Panc1 (cell line): Measurements from ENCODE around the gene CPD. TPM values are rescaled to one million over a fixed set of nuclear protein-coding genes. Genes with fewer than 3 reads are reported as not detected.
"Not testable (repeated sequence)": the region's sequence is repeated elsewhere in the genome, so short reads cannot be mapped to it uniquely, and the experiment has no call there.

Experiments used
- ATAC-seq: fragments of 200-7000 bp; cut with Tn5 transposase; 2 replicates; pipeline ENCODE4 v1.9.1; 2020; ENCODE audit warnings: mild to moderate bottlenecking, moderate library complexity
- BruUV-seq: library from RNA; stranded (reverse); fragments of 400-500 nt; replicated peaks from 2 replicates; lab custom pipeline; 2021; lab: Mats Ljungman, UMichigan
- CTCF ChIA-PET: fragments of 300-600 bp; sonication (Branson Sonifier 250); formaldehyde crosslinking; loops from one replicate; lab custom pipeline; 2022; ENCODE audit warnings: antibody characterized with exemption; lab: Charles Lee
- POLR2A ChIA-PET: fragments of 300-600 bp; sonication (Branson Sonifier 250); formaldehyde crosslinking; loops from one replicate; lab custom pipeline; 2022; ENCODE audit warnings: antibody characterized with exemption; lab: Charles Lee
- DNase-seq: peaks from one replicate; pipeline ENCODE4 v3.0.0-alpha.2; 2010; ENCODE audit warnings: low read depth, low spot score
- H3K27ac ChIP-seq: 2 replicates; pipeline ENCODE4 v1.5.1; 2011; ENCODE audit warnings: mild to moderate bottlenecking, low read length, inconsistent platforms
- H3K27me3 ChIP-seq: fragments of 200-500 bp; sonication (Bioruptor generic); 2 replicates; pipeline ENCODE4 v1.6.0; 2014; ENCODE audit warnings: low read length, inconsistent platforms; ENCODE audit not compliant: control insufficient read depth, insufficient read depth
- H3K36me3 ChIP-seq: fragments of 200-500 bp; sonication (Bioruptor generic); 2 replicates; pipeline ENCODE4 v1.5.1; 2014; ENCODE audit warnings: inconsistent platforms, mild to moderate bottlenecking, low read length, moderate library complexity; ENCODE audit not compliant: control insufficient read depth, insufficient read depth
- H3K4me1 ChIP-seq: 2 replicates; pipeline ENCODE4 v1.5.1; 2011; ENCODE audit warnings: inconsistent platforms, mild to moderate bottlenecking, low read length, moderate library complexity; ENCODE audit not compliant: control insufficient read depth, insufficient read depth
- H3K4me3 ChIP-seq, 2 experiments: 2 replicates each; pipeline ENCODE4 v1.5.1; 2011 to 2012; ENCODE audit warnings: low read depth in 2 of 2, low read length in 2 of 2, mild to moderate bottlenecking in 2 of 2, inconsistent platforms in 1 of 2, moderate library complexity in 1 of 2
- H3K9me3 ChIP-seq: fragments of 200-500 bp; sonication (Bioruptor generic); 2 replicates; pipeline ENCODE4 v1.5.1; 2014; ENCODE audit warnings: low read depth, mild to moderate bottlenecking, inconsistent platforms, low read length, moderate library complexity; ENCODE audit not compliant: control insufficient read depth, insufficient read depth
- POLR2AphosphoS5 ChIP-seq: IDR thresholded peaks from 2 replicates; pipeline ENCODE4 v1.6.1; 2012; ENCODE audit warnings: mild to moderate bottlenecking, low read depth, low read length, moderate library complexity
- REST ChIP-seq, 2 experiments: IDR thresholded peaks; 2 replicates each; pipeline ENCODE4 v1.6.1; 2011 to 2012; ENCODE audit warnings: low read depth in 2 of 2, control low read depth in 1 of 2, low read length in 1 of 2, mild to moderate bottlenecking in 1 of 2, moderate library complexity in 1 of 2; ENCODE audit not compliant: insufficient read depth in 1 of 2
- SIN3A ChIP-seq: IDR thresholded peaks from 2 replicates; pipeline ENCODE4 v1.6.1; 2012; ENCODE audit warnings: low read depth, mild to moderate bottlenecking, low read length, moderate library complexity, borderline replicate concordance; ENCODE audit not compliant: insufficient read depth
- TCF7L2 ChIP-seq: IDR thresholded peaks from 2 replicates; pipeline ENCODE4 v1.6.1; 2011; ENCODE audit warnings: mild to moderate bottlenecking, low read depth, low read length, inconsistent platforms
- in situ Hi-C: cut with HindIII; loops from 2 replicates; pipeline ENCODE4 v1.10.0; 2016; ENCODE audit warnings: low sequenced_read_pairs, low pct_unique_long_range_greater_than_20kb
- intact Hi-C: fragments of 100-400 bp; cut with micrococcal nuclease; formaldehyde crosslinking; loops from one replicate; pipeline ENCODE4 v1.10.0; 2022; ENCODE audit not compliant: unreplicated experiment
- total RNA-seq: library from RNA; stranded (reverse); gene quantifications from one replicate; pipeline ENCODE4 v1.2.1, GENCODE V29; 2021; ENCODE audit not compliant: unreplicated experiment
- TF ChIP-seq, protein P1 (sequence below): fragments of 450-650 bp; IDR thresholded peaks from 2 replicates; pipeline ENCODE4 v1.5.1; 2017; ENCODE audit warnings: mild to moderate bottlenecking

The CPD gene
- total RNA-seq, 1 experiment from 2014 or later: 93.0 TPM

DNA sequence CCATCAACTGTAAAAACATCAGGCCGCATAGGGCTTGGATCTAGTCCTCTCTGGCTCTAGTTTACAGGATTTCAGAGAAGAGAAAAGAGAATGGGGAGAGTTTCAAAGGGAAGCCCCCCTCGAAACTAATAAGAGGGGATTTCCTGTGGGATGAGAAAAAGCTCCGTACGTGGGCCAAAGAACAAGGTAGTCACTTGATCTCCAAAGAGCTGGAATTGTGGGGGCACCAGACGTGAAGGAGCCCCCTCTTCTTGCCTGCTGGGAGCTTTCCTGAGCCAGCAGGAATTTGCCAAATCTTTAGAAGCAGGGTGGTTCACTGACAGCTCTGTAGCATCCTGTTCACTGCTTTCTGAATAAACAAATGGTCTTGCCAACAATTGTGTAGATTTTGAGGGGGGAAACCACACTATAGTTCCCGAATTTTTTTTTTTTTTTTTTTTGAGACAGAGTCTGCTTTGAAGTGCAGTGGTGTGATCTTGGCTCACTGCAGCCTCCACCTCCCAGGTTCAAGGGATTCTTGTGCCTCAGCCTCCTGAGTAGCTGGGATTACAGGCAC, 37.8 kb upstream of the CPD start:
- Histone ChIP-seq H3K4me1 (peaks cover 20% of the 10 kb centered on the region), H3K27me3 (no peaks in the 10 kb centered on the region), H3K27ac (no peak overlapping the region), H3K9me3 (no peaks in the 10 kb centered on the region), H3K4me3 (no peak overlapping the region), H3K36me3 (no peaks in the 10 kb centered on the region)
- intact Hi-C loops: no loop called here
- TF ChIP-seq REST (IDR thresholded peaks at IDR 0.05; ENCODE audit: insufficient read depth in 1 of 2, low read depth in 2 of 2, low read length in 1 of 2) (no peak), POLR2AphosphoS5 (no peak), TCF7L2 (no peak), SIN3A (no peak)
- TF ChIP-seq, protein P1, sequence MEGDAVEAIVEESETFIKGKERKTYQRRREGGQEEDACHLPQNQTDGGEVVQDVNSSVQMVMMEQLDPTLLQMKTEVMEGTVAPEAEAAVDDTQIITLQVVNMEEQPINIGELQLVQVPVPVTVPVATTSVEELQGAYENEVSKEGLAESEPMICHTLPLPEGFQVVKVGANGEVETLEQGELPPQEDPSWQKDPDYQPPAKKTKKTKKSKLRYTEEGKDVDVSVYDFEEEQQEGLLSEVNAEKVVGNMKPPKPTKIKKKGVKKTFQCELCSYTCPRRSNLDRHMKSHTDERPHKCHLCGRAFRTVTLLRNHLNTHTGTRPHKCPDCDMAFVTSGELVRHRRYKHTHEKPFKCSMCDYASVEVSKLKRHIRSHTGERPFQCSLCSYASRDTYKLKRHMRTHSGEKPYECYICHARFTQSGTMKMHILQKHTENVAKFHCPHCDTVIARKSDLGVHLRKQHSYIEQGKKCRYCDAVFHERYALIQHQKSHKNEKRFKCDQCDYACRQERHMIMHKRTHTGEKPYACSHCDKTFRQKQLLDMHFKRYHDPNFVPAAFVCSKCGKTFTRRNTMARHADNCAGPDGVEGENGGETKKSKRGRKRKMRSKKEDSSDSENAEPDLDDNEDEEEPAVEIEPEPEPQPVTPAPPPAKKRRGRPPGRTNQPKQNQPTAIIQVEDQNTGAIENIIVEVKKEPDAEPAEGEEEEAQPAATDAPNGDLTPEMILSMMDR: no peak
- ChIA-PET POLR2A (interaction anchor here (0.7 kb wide), 2 partner anchors 134 to 283 kb away, joined by 10 to 15 read pairs; no protein-coding TSS in a partner anchor), CTCF (interaction anchor here (0.6 to 0.7 kb wide), 7 partner anchors 8 to 480 kb away, joined by 3 to 12 read pairs (median 3); no protein-coding TSS in a partner anchor)
- in situ Hi-C loops: no loop called here
- BruUV-seq: no TSS peak
- ATAC-seq (no peak), DNase-seq (no peak)

GRCh38 chr17:30341703-30342249, 37.0 kb upstream of the CPD start:
- H3K4me3 ChIP-seq: no peak overlapping the region
- intact Hi-C loops: no loop called here
- H3K27ac ChIP-seq: no peak overlapping the region
- peaks cover 20% of the 10 kb centered on the region for H3K4me1 ChIP-seq
- BruUV-seq: no TSS peak
- ATAC-seq (no peak), DNase-seq (no peak)
- POLR2A ChIA-PET: interaction anchor here (0.7 kb wide), 2 partner anchors 133 to 282 kb away, joined by 10 to 15 read pairs; no protein-coding TSS in a partner anchor
- CTCF ChIA-PET: interaction anchor here (0.5 to 0.7 kb wide), 3 partner anchors 21 to 337 kb away, joined by 3 to 7 read pairs (median 4); no protein-coding TSS in a partner anchor
- TF ChIP-seq, protein P1: no peak
- TF ChIP-seq POLR2AphosphoS5: no peak
- TF ChIP-seq REST (IDR thresholded peaks at IDR 0.05; ENCODE audit: insufficient read depth in 1 of 2, low read depth in 2 of 2, low read length in 1 of 2): no peak
- TF ChIP-seq TCF7L2: no peak
- no peak for TF ChIP-seq SIN3A
- H3K27me3 ChIP-seq: no peaks in the 10 kb centered on the region
- H3K36me3 ChIP-seq: no peaks in the 10 kb centered on the region
- H3K9me3 ChIP-seq: no peaks in the 10 kb centered on the region
- in situ Hi-C loops: no loop called here

GRCh38 chr17:30343244-30343643, 35.5 kb upstream of the CPD start:
- Histone ChIP-seq H3K27ac (peak overlapping the region; percentile 3; the same call in 1 of the 2 replicates), H3K4me1 (peaks cover 20% of the 10 kb centered on the region)
- DNase-seq, ATAC-seq, BruUV-seq, H3K36me3 ChIP-seq, H3K27me3 ChIP-seq, H3K4me3 ChIP-seq, POLR2A ChIA-PET, in situ Hi-C loops, H3K9me3 ChIP-seq, intact Hi-C loops: not testable (repeated sequence)
- CTCF ChIA-PET: interaction anchor here (0.6 kb wide), 1 partner anchor 131 kb away, joined by 3 read pairs; no protein-coding TSS in a partner anchor
